Measurements from ENCODE around the gene TCEANC.
A peak's percentile ranks its signal among the peaks of the same experiment; 100 is the strongest.

Gene TCEANC

DNA sequence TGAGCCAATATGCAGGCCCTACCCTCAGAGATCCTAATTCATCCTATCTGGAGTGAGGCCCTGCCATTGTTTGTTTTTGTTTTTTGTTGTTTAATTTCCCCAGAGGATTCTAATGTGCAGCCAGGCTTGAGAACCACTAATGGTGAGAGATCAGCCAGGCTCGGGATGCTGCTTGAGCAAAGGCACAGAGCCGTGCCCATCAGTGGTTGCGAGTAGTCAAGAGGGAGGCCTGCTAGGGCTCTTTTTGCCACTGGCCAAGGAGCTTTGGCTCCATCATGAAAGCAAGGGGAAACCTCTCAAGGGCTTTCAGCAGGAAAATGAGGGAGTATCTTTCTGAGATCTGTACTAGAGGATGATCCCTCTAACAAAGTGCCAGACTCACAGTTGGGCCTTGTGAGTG, 2.7 kb downstream of the TCEANC start:
- no peak overlapping the region for H3K27ac ChIP-seq (ENCODE audit: extremely low read depth, low read depth, low read length)
- ChIA-PET CTCF (interaction anchor here (1.0 to 2.2 kb wide), 7 partner anchors 12 to 842 kb away, joined by 3 to 9 read pairs (median 4); no protein-coding TSS in a partner anchor), POLR2A (interaction anchor here (1.3 to 1.5 kb wide), 2 partner anchors 13 to 79 kb away, joined by 3 to 5 read pairs; partner anchors contain the start of genes OFD1 and TRAPPC2)
- H3K4me3 ChIP-seq (ENCODE audit: low read depth, low read length), result no peak overlapping the region
- TF ChIP-seq ZNF837 (tag by site-specific recombination; IDR thresholded peaks at IDR 0.05) (no peak), ZBTB48 (tag by site-specific recombination; IDR thresholded peaks at IDR 0.05) (peak; percentile 37; the same call in 1 of the 2 replicates)
- TF ChIP-seq, protein P1, sequence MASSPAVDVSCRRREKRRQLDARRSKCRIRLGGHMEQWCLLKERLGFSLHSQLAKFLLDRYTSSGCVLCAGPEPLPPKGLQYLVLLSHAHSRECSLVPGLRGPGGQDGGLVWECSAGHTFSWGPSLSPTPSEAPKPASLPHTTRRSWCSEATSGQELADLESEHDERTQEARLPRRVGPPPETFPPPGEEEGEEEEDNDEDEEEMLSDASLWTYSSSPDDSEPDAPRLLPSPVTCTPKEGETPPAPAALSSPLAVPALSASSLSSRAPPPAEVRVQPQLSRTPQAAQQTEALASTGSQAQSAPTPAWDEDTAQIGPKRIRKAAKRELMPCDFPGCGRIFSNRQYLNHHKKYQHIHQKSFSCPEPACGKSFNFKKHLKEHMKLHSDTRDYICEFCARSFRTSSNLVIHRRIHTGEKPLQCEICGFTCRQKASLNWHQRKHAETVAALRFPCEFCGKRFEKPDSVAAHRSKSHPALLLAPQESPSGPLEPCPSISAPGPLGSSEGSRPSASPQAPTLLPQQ (tag by site-specific recombination; IDR thresholded peaks at IDR 0.05), result no peak
- peaks cover 7 to 12% of the 10 kb centered on the region in 2 experiments for H3K36me3 ChIP-seq (ENCODE audit: control insufficient read depth in 2 of 2, insufficient read depth in 1 of 2, low read length in 2 of 2)
- peaks cover 6% of the 10 kb centered on the region; the same call in 1 of the 2 replicates for H3K4me1 ChIP-seq (ENCODE audit: control insufficient read depth, insufficient read depth, low read length)
- H3K9me3 ChIP-seq (ENCODE audit: control insufficient read depth, insufficient read depth, low read depth, low read length), result no peaks in the 10 kb centered on the region

DNA sequence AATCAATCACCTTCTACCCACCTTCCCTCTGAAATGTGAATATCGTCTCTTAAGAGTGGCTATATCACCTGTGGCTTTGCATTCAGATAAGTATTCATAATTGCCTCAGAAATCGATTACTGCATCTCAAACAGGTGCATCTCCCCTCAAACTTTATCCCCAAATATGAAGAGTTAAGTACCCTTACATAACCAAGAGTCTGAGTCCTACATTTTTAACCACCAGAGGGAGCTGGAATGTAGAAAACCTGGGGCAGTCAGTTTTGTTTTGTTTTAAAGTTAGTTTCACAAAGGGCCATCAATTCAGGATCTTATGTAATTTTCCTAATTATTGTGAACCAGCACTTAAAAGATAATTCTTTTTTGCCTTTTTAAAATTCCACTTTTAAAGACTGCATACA, 5.7 kb downstream of the TCEANC start:
- no peak overlapping the region for H3K27ac ChIP-seq (ENCODE audit: extremely low read depth, low read depth, low read length)
- CTCF ChIA-PET, result interaction anchor here (1.0 to 1.6 kb wide), 13 partner anchors 10 to 116 kb away, joined by 3 to 12 read pairs (median 4); no protein-coding TSS in a partner anchor

More for the DNA sequence above, 5.7 kb downstream of the TCEANC start:
- H3K4me1 ChIP-seq (ENCODE audit: control insufficient read depth, insufficient read depth, low read length), result no peaks in the 10 kb centered on the region; the same call in 1 of the 2 replicates
- no peak overlapping the region for H3K4me3 ChIP-seq (ENCODE audit: low read depth, low read length)
- H3K9me3 ChIP-seq (ENCODE audit: control insufficient read depth, insufficient read depth, low read depth, low read length), result no peaks in the 10 kb centered on the region
- H3K36me3 ChIP-seq (ENCODE audit: control insufficient read depth in 2 of 2, insufficient read depth in 1 of 2, low read length in 2 of 2), result peaks cover 9 to 22% of the 10 kb centered on the region in 2 experiments
- POLR2A ChIA-PET, result interaction anchor here (0.8 to 1.1 kb wide), 2 partner anchors 34 to 35 kb away, joined by 3 to 5 read pairs; no protein-coding TSS in a partner anchor
- no peak for TF ChIP-seq ZNF626 (tag by site-specific recombination; IDR thresholded peaks at IDR 0.05)
- TF ChIP-seq ZNF2 (tag by site-specific recombination; IDR thresholded peaks at IDR 0.05), result no peak
- peak; percentile 76 for TF ChIP-seq ZNF654 (tag by site-specific recombination; IDR thresholded peaks at IDR 0.05; ENCODE audit: low read depth)
- TF ChIP-seq, protein P2, sequence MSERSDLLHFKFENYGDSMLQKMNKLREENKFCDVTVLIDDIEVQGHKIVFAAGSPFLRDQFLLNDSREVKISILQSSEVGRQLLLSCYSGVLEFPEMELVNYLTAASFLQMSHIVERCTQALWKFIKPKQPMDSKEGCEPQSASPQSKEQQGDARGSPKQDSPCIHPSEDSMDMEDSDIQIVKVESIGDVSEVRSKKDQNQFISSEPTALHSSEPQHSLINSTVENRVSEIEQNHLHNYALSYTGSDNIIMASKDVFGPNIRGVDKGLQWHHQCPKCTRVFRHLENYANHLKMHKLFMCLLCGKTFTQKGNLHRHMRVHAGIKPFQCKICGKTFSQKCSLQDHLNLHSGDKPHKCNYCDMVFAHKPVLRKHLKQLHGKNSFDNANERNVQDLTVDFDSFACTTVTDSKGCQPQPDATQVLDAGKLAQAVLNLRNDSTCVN (tag by site-specific recombination; optimal IDR thresholded peaks at IDR 0.05), result no peak
- TF ChIP-seq ZNF560 (tag by site-specific recombination; IDR thresholded peaks at IDR 0.05; ENCODE audit: borderline replicate concordance), result no peak
- TF ChIP-seq, protein P3, sequence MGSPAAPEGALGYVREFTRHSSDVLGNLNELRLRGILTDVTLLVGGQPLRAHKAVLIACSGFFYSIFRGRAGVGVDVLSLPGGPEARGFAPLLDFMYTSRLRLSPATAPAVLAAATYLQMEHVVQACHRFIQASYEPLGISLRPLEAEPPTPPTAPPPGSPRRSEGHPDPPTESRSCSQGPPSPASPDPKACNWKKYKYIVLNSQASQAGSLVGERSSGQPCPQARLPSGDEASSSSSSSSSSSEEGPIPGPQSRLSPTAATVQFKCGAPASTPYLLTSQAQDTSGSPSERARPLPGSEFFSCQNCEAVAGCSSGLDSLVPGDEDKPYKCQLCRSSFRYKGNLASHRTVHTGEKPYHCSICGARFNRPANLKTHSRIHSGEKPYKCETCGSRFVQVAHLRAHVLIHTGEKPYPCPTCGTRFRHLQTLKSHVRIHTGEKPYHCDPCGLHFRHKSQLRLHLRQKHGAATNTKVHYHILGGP (tag by site-specific recombination; IDR thresholded peaks at IDR 0.05), result no peak
- TF ChIP-seq ZNF292 (tag by site-specific recombination; IDR thresholded peaks at IDR 0.05; ENCODE audit: borderline replicate concordance, low read depth), result no peak
- TF ChIP-seq, protein P4, sequence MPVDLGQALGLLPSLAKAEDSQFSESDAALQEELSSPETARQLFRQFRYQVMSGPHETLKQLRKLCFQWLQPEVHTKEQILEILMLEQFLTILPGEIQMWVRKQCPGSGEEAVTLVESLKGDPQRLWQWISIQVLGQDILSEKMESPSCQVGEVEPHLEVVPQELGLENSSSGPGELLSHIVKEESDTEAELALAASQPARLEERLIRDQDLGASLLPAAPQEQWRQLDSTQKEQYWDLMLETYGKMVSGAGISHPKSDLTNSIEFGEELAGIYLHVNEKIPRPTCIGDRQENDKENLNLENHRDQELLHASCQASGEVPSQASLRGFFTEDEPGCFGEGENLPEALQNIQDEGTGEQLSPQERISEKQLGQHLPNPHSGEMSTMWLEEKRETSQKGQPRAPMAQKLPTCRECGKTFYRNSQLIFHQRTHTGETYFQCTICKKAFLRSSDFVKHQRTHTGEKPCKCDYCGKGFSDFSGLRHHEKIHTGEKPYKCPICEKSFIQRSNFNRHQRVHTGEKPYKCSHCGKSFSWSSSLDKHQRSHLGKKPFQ (tag by site-specific recombination; IDR thresholded peaks at IDR 0.05), result no peak
- TF ChIP-seq ZNF623 (tag by site-specific recombination; IDR thresholded peaks at IDR 0.05), result no peak; the same call in 1 of the 2 replicates
- TF ChIP-seq KLF9 (tag by site-specific recombination; IDR thresholded peaks at IDR 0.05; ENCODE audit: low read depth), result no peak
- no peak for TF ChIP-seq ZNF138 (tag by site-specific recombination; IDR thresholded peaks at IDR 0.05; ENCODE audit: borderline replicate concordance)
- no peak for TF ChIP-seq ZBTB17 (tag by site-specific recombination; IDR thresholded peaks at IDR 0.05)
- TF ChIP-seq ZNF521 (tag by site-specific recombination; IDR thresholded peaks at IDR 0.05), result no peak
- no peak for TF ChIP-seq ZNF629 (tag by site-specific recombination; IDR thresholded peaks at IDR 0.05)
- TF ChIP-seq, protein P5, sequence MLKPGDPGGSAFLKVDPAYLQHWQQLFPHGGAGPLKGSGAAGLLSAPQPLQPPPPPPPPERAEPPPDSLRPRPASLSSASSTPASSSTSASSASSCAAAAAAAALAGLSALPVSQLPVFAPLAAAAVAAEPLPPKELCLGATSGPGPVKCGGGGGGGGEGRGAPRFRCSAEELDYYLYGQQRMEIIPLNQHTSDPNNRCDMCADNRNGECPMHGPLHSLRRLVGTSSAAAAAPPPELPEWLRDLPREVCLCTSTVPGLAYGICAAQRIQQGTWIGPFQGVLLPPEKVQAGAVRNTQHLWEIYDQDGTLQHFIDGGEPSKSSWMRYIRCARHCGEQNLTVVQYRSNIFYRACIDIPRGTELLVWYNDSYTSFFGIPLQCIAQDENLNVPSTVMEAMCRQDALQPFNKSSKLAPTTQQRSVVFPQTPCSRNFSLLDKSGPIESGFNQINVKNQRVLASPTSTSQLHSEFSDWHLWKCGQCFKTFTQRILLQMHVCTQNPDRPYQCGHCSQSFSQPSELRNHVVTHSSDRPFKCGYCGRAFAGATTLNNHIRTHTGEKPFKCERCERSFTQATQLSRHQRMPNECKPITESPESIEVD (tag by site-specific recombination; IDR thresholded peaks at IDR 0.05), result peak; percentile 48
- TF ChIP-seq ZNF660 (tag by site-specific recombination; IDR thresholded peaks at IDR 0.05), result peak; percentile 99
- TF ChIP-seq KLF1 (tag by site-specific recombination; IDR thresholded peaks at IDR 0.05), result no peak
